SIG-M5 treated with dmso at 0.1 percent for 504 hours (cell line): ENCODE results near the gene TEX52.

Experiments used
- DNase-seq: peaks from one replicate; lab custom pipeline; 2025; ENCODE audit not compliant: unreplicated experiment; lab: John Stamatoyannopoulos, UW

TEX52 gene

DNA sequence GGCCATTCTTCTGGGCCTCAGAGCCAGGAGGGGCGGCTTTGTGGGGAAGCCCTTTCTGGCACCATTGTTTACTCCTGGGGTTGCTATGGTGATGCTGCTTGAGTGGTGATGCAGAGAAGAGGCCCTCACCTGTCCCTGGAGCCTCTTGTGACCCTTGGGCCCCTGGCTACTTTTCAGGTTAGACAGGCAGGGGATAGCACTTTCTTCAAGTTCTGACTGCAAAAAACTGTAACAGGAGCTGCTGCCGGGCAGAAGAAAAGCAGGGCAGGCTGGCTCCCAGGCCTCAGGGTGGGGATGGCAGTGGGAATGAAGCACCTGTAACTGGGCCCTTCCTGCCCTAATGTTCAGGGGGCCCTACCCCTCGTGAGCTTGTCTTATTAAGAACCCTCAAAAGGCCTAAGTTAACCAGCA, at the start of gene TEX52:
TSS of gene TEX52 (minus strand) at position 19 of the 411 bp plus-strand sequence. CDS start at position 6, 13 bp downstream.
- no peak for DNase-seq

DNA sequence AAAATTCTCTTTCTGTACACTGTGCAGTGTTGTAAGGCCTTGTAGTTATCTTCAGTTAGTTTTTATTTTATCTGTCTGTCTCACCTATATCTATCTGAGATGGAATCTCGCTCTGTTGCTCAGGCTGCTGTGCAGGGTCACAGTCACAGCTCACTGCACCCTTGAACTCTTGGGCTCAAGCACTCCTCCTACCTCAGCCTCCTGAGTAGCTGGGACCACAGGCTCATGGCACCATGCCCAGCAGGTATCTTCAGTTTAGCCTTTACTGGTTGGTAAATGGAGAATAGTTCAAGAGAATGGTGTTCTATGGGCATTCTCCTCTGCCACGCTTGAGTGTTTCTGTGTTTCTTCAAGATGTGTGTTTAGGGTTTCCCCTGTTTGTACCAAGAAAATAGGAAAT, 47.4 kb upstream of the TEX52 start:
- DNase-seq = no peak

DNA sequence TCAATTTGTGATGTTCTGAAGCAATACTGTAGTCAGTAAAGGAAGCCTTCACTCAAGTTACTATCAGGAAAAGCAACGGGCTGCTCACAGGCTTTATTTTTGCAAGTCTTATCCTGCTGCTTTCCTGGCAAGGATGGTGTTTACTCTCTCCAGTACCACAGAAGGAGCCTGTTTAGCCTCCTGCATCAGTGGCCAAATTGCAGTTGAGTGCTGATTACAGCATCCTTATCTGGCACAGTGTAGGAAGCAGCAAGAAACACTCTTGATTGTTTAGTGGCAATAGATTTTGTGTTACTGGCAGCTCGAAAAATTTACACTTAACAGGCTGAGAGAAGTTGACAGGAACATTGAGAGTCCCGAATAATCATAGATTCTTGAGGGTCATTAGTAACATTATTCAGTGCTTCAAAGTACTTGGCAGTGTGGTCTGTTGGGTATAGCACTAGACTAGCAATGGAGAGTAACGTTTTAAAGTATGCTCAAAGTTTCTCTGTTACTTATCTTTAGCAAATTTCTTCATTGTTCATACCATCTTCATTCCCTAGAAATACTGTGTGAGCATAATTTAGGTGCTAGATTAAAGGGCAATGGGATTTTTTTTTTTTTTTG, 45.5 kb upstream of the TEX52 start:
- no peak for DNase-seq

DNA sequence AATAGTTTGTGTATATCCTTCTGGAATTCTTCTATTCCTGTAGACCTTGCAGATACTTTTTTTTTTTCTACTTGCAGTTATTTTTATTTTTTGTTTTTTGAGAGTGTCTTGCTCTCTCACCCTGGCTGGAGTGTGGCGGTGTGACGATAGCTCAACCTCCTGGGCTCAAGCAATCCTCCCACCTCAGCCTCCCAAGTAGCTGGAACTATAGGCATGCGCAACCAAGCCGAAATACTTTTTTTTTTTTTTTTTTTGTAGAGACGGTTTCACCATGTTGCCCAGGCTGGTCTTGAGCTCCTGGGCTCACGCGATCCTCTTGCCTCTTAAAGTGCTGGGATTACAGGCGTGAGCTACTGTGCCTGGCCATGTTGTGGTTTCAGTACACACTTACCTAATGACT, 43.8 kb upstream of the TEX52 start:
- no peak for DNase-seq

DNA sequence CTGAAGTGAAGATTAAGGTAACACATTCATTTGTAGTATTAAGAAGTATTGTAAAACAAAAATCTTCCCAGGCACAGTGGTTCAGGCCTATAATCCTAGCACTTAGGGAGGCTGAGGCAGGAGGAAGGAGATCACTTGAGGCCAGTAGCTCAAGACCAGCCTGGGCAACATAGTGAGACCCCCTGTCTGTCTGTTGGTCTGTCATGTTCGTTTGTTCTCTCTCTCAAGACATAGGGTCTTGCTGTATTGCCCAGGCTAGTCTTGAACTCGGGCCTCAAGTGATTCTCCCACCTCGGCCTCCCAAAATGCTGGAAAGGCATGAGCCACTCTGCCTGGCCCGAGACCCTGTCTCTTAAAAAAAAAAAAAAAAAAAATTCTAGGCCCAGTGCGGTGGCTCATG, 40.6 kb upstream of the TEX52 start:
- DNase-seq = no peak

DNA sequence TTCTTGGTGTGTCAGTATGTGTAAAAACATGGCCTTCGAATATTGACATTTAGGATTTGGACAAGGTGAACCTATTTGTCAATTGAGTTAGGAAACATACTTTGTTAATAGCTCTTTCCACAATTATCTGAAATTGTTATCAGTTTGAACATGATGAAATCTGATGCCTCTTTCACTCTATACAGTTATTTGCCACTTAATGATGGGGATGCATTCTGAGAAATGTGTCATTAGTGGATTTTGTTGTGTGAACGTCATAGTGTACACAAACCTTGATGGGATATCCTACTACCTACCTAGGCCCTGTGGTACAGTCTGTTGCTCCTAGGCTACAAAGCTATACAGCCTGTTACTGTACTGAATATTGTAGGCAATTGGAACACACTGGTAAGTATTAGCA, 38.7 kb upstream of the TEX52 start:
- DNase-seq = no peak

DNA sequence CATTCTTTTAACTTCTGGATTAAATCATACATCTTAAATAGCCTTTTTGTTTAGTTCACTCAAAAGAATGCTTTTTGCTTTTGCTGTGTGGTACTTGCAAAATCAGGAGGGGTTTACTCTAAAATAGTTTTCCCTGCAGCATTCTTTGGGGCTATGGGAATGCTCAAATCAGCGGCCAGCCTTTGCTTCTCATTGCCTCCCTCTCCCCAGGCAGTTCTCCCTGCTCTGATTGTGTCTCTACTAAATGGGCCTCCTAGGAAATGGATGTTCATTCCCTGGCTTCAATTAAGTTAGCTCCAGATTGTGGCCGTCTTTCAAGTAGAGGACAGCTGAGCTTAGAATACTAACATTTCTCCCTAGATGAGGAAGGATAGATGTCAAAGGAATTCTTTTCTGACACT, 38.2 kb upstream of the TEX52 start:
- DNase-seq = no peak

DNA sequence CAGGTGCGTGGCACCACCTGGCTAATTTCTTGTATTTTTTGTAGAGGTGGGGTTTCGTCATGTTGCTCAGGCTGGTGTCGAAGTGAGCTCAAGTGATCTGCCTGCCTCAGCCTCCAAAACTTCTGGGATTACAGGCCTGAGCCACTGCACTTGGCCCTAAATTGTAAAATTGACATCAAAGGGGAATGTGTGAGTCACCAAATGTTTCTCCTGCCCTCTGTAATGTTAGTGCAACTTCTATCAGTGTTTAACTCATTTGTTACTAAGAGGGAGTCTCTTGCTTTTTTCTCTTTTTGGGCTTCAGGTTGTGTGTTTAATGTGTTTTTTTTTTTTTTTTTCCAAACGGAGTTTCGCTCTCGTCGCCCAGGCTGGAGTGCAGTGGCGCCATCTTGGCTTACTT, 36.2 kb upstream of the TEX52 start:
- DNase-seq = peak; percentile 26

DNA sequence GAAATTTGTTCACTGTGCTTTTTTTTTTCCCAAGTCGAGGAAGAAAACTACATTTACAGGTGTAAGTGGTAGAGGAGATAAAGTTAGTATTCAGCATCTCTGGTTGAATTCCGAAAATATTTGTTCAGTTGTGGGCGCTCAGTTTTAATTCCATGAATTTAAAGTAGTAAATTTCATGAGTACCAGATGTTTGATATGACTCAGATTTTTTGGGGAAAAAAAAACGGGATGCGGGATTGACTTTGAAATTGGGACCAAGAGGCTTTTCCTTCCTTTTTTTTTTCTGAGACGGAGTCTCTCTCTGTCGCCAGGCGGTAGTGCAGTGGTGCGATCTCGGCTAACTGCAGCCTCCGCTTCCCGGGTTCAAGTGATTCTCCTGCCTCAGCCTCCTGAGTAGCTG, 35.4 kb upstream of the TEX52 start:
- DNase-seq = no peak

DNA sequence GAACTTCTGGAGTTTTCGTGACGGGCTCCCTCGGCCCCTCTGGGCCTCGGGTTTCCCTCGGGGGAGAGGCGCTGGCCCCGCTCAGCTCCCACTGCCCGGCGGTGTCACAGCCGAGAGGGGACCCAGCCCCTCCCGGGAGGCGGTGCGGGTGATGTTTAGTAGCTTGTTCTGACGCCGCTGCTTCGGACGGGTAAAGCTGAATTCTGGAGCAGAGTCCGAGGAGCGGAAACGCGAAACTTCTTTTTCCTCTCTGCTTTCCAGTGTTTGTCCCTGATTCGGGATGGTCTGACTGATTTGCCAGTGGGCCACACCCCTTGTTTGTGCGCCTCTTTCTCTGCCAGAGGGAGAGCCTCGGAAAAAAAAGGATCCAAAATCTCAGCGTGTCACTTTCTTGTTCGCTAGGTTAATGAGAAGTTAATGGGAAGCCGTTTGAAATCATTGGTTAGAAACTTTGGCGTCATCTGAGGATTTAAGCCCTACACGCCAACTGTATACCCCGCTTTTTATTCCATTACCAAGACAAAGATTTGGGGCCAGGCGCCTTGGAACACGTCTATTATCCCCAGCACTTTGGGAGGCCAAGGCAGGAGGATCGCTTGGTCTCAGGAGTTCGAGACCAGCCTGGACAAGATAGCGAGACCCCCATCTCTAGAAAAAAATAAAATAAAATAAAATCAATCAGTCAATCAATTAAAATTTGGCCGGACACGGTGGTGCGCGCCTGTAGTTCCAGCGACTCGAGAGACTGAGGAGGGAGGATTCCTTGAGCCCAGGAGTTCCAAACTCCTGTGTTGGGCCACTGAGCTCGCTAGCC, 34.6 kb upstream of the TEX52 start:
- DNase-seq = no peak

DNA sequence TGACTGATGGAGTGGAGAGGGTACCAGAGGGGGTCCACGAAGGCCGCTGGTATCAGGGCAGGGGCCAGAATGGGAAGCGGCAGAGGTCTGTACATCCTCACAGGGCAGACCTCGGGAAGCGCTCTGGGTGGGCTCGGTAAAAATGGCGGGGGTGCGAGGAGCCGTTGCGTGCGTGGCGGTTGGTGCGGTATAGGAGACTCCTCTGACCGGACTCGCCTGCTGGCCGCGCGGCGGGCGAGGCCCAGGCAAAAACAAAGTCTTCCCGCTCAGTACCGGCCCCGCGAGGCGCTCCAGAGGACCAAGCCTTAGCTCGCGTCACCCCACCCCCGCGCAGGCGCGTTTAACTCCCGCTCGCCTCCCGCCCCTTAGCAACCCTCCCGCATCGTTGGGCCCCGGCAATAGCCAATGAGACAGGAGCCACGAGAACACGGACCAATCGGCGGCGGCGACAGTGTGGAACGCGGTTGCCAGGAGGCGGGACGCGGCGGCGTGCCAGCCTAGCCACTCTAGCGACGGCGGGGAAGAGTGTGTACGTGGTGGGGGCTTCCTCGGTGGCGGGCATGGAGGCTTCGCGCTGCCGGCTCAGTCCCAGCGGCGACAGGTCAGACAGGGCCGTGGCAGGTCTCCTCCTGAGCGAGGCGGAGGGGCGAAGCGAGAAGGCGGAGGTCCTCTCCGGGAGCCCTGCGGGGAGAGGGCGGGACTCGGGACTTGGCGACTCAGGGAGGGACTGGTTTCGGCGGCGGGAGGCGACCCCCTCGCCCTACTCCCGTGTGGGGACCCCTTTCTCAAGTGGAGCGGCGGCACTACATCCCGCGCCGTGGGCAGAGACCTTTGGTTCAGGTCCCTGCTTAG, 33.8 kb upstream of the TEX52 start, which contains the start of gene TULP3:
TSS of gene TULP3 (plus strand) at position 504 of the 852 bp plus-strand sequence. CDS start at position 561, 57 bp downstream.
- DNase-seq = peak; percentile 96

DNA sequence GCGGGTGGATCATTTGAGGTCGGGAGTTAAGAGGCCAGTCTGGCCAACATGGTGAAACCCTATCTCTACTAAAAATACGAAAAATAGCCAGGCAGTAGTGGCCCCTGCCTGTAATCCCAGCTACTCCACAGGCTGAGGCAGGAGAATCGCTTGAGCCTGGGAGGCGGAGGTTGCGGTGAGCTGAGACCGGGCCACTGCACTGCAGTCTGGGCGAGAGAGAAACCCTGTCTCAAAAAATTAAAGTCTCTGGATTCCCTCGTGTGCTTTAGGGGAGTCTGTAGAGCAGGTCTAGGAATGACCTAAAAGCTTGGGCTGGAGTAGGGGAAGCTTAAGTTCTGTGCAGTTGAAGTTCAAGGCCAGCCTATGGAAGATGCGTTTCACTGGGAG, 33.2 kb upstream of the TEX52 start:
- no peak for DNase-seq

DNA sequence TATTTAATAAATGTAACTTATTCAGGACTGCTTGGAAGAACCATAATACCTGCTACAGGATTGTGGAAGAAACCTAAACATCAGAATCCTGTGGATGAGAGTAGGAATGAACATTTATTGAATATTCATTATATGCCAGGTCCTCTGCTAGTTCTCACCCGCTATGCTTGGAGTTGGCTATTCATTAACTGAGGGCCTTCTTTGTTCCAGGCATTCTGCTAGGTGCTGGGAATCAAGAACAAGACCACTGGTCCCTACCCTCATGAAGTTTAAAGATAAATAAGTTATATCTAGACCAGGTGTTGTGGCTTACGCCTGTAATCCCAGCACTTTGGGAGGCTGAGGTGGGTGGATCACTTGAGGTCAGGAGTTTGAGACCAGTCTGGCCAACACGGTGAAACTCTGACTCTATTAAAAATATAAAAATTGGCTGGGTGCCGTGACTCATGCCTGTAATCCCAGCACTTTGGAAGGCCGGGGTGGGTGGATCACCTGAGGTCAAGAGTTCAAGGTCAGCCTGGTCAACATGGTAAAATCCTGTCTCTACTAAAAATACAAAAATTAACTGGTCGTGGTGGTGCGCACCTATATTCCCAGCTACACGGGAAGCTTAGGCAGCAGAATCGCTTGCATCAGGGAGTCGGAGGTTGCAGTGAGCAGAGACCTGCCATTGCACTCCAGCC, 30.1 kb upstream of the TEX52 start:
- DNase-seq = no peak

DNA sequence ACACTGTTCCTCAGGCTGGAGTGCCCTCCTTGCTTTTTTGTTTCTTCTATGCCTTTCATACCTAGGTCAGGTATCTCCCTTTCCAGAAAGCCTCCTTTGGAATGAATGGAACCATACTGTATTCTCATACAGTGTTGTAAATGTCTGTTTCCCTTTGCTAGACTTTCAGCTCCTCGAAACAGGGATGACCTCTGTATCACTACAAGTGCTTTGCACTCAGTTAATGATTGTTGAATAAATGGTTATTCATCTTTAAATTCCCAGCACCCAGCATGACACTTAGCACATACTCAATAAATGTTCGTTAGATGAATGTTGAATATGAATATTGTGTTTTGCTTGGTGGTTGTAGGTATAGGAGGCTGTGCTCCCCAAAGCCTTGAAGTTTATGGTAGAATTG, 28.0 kb upstream of the TEX52 start:
- no peak for DNase-seq

DNA sequence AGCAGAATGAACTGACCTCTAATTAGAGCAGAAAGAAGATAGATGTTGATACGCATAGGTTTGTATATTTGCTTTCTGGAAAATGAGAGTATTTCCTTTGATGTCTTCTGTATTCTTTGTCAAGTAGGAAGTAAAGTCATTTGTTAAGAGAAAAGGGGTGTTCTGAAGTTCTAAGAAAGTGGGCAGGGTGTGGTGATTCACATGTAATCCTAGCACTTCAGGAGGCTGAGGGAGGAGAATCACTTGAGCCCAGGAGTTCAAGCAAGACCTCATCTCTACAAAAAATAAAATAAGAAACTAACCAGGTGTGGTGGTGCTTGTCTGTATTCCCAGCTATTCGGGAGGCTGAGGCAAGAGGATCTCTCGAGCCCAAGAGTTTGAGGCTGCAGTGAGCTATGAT, 23.0 kb upstream of the TEX52 start:
- no peak for DNase-seq

DNA sequence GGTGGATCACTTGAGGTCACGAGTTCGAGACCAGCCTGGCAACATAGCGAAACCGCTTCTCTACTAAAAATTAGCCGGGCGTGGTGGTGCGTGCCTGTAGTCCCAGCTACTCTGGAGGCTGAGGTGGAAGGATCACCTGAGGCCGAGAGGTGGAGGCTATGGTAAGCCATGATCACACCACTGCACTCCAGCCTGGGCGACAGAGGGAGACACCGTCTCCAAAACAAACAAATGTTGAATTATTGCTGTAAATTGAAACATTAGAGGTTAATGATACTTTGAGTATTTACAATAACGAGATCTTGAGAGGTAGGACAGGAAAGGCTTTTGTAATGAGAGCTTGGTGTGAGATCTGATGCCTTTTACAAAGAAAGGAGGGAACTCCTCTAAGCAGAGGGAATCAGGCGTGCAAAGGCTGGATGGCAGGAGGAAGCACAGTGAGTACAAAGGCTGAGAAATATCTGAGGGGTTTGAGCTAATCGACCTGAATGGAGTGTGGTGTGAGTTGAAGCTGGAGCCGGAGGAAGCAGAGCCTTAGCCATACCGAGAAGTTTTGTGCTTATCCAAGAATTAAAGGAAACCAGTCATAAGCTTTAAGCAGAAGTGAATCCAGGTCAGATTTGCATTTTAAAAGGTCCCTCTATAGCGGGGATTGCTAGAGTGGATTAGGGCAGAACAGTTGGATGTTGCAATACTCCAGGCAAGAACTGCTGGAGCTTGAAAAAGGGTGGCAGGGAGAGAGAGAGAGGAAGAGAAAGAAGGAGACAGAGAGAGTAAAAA, 21.3 kb upstream of the TEX52 start:
- peak; percentile 99 for DNase-seq

DNA sequence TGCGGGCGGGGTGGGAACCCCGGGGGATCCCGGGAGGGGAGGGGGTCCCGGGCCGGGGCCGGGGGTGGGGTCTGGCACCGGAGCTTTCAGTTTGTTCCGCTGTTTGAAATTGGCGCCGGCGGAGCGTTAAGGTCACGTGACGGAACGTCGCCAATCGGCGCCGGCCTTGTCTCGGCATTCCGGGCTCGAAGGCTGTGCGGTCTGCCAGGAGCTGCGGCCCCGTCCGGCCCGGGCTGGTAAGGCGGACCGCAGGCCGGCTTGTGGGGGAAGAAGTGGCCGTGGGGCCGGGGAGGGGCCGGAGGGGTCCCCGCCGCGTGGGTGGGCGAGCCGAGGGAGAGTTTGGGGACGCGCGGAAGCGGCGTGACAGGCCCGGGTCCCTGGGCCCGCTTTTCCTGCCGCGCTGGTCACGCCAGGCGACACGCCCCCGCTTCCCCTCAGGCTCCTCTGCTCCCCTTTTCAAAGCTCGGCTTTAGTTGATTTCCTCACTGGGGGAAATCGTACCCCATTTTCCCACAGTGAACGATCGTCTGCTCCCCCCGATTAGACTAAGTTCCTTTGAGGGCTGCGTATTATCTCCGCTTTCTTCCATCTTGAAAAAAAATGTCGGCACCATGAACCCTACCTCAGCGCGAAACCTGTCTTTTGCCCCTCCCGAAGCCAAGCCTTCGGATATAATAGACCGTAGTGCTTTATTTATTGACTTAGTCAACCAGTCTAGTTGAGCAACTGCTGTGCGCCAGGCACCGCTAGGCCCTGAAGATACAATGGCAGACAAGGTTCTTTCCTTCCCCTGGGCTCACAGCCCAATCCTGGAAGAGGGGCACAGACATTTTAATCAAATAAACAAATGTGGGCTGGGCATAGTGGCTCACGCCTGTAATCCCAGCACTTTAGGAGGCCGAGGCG, 20.5 kb upstream of the TEX52 start, which contains the start of the genes FOXM1 and RHNO1:
TSS of gene FOXM1 (minus strand) at position 128 of the 906 bp plus-strand sequence. CDS start 2,696 bp downstream, outside the sequence.
TSS of gene RHNO1 (plus strand) at position 177 of the 906 bp plus-strand sequence. CDS start 8,144 bp downstream, outside the sequence.
- DNase-seq = peak; percentile 84

DNA sequence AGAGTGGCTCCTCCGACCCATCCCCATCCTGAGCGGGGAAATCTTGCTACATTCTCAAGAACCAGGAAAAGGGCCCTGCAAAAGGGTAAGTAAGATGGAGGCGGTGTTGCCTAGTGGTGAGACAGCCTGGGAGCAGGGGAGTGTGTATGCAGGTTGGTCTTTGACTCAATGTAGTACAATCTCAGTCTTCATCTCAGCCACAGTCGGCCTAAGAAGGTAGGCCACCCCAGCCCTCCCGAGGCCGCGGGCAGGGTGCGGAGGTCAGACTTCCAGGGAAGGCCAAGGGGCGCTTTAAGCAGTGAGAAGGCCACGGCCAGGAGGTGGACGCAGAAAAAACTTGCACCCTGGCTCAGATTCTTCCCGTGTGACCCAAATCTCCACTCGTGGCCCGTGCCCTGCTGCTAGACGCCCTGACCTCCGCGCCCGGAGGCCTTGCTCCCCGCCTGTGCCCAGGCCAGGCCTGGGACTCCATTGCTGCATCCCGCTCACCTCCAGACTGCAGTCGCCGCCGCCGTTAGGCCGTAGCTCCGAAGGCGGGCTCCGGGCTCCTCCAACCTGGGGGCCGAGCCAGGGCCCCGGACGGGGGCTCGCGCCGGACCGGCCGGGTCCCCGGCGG, 19.7 kb upstream of the TEX52 start:
- peak; percentile 45 for DNase-seq
